ENCODE results near the gene OTUD4. TPM values are rescaled to one million over a fixed set of nuclear protein-coding genes. Genes with fewer than 3 reads are reported as not detected.

OTUD4 gene
- total and polyA plus RNA-seq, 9 of the 15 experiments (the other 6 are each of a cell fraction or from before 2014, with no cell fraction given), result 4.2 to 29.0 (median 24.8) TPM

DNA sequence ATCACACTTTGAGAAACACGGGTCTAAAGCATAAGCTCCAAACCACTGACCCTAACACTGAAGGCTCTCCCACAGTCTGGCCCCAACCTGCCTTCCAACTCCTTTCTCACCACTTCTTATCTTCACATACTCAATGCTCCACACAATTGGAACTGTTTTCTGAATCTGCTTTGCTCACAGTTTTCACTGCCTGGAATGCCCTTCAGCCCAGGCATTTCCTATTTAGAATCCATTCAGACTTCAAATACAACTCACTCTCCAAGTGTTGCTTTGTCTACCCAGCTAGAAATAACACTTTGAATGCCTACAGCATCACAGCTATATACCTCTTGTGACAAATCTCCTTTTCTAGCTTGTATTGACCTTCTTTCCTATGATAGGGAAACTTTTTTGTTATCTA, 10.2 kb downstream of the OTUD4 start:
- Histone ChIP-seq H3K4me2 (ENCODE audit: insufficient read depth, low read length) (no peak overlapping the region), H3K9me1 (ENCODE audit: control insufficient read depth, insufficient read depth, low read length) (no peaks in the 10 kb centered on the region), H3K27me3 (ENCODE audit: control insufficient read depth in 2 of 2, insufficient read depth in 2 of 2, low read length in 2 of 2) (no peaks in the 10 kb centered on the region), H2AFZ (ENCODE audit: low read depth, low read length) (no peak overlapping the region), H3K36me3 (ENCODE audit: control insufficient read depth, insufficient read depth, low read length) (peaks cover 81% of the 10 kb centered on the region), H3K4me3 (no peak overlapping the region), H4K20me1 (replicated peaks; ENCODE audit: control insufficient read depth, insufficient read depth, low read length) (no peaks in the 10 kb centered on the region), H3K27ac (ENCODE audit: extremely low read depth, low read depth, low read length) (no peak overlapping the region), H3K9me3 (replicated peaks; ENCODE audit: control insufficient read depth, insufficient read depth, low read depth, low read length) (no peaks in the 10 kb centered on the region), H3K79me2 (ENCODE audit: control insufficient read depth, insufficient read depth, low read length) (peaks cover 65% of the 10 kb centered on the region), H3K9ac (ENCODE audit: insufficient read depth in 1 of 2, low read depth in 2 of 2, low read length in 2 of 2) (no peak overlapping the region), H3K4me1 (replicated peaks in 1 of 2; ENCODE audit: control insufficient read depth in 2 of 2, insufficient read depth in 2 of 2, low read length in 2 of 2) (no peaks in the 10 kb centered on the region)
- ChIA-PET CTCF (ENCODE audit: low intra/inter-chr PET ratio) (no interaction called here), POLR2A (interaction anchor here (0.7 to 1.2 kb wide), 3 partner anchors 9 to 16 kb away, joined by 3 to 7 read pairs (median 5); no protein-coding TSS in a partner anchor)
- DNase-seq (ENCODE audit: extremely low read depth in 1 of 4, low spot score in 3 of 4), result no peak
- no TSS peak for BruUV-seq (replicated peaks)
- TF ChIP-seq EP400 (IDR thresholded peaks at IDR 0.05), result no peak
- TF ChIP-seq, protein P1, sequence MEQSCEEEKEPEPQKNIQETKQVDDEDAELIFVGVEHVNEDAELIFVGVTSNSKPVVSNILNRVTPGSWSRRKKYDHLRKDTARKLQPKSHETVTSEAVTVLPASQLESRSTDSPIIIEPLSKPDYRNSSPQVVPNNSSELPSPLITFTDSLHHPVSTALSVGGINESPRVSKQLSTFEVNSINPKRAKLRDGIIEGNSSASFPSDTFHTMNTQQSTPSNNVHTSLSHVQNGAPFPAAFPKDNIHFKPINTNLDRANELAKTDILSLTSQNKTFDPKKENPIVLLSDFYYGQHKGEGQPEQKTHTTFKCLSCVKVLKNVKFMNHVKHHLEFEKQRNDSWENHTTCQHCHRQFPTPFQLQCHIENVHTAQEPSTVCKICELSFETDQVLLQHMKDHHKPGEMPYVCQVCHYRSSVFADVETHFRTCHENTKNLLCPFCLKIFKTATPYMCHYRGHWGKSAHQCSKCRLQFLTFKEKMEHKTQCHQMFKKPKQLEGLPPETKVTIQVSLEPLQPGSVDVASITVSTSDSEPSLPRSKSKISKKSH (CRISPR knock-in tag; IDR thresholded peaks at IDR 0.05), result no peak
- no peak for TF ChIP-seq RBFOX2 (IDR thresholded peaks at IDR 0.05; ENCODE audit: low read depth, low read length)
- no peak for TF ChIP-seq HMG20B (CRISPR knock-in tag; IDR thresholded peaks at IDR 0.05)
- no peak for TF ChIP-seq MEF2A (IDR thresholded peaks at IDR 0.05; ENCODE audit: control insufficient read depth, low read depth, low read length)
- TF ChIP-seq HNRNPUL1 (IDR thresholded peaks at IDR 0.05; ENCODE audit: low read length), result no peak
- no peak for TF ChIP-seq RUNX1 (IDR thresholded peaks at IDR 0.05; ENCODE audit: low read depth)
- no peak for TF ChIP-seq FOXA3 (CRISPR knock-in tag; conservative IDR thresholded peaks at IDR 0.05 in 1 of 2, IDR thresholded peaks at IDR 0.05 in 1 of 2)
- no peak for TF ChIP-seq RBM17 (IDR thresholded peaks at IDR 0.05; ENCODE audit: borderline replicate concordance, low read depth, low read length)
- TF ChIP-seq DLX4 (CRISPR knock-in tag; IDR thresholded peaks at IDR 0.05), result no peak
- TF ChIP-seq POLR2A (conservative IDR thresholded peaks at IDR 0.05), result no peak
- TF ChIP-seq FOXA1 (IDR thresholded peaks at IDR 0.05; ENCODE audit: borderline replicate concordance), result no peak
- no peak for TF ChIP-seq MAZ (CRISPR knock-in tag; conservative IDR thresholded peaks at IDR 0.05 in 1 of 2, IDR thresholded peaks at IDR 0.05 in 1 of 2)
- no peak for TF ChIP-seq TCFL5 (CRISPR knock-in tag; conservative IDR thresholded peaks at IDR 0.05)
- TF ChIP-seq HEY1 (CRISPR knock-in tag; IDR thresholded peaks at IDR 0.05; ENCODE audit: borderline replicate concordance), result no peak
- no peak for TF ChIP-seq NCOR1 (IDR thresholded peaks at IDR 0.05)
- no peak for TF ChIP-seq IRF2 (CRISPR knock-in tag; IDR thresholded peaks at IDR 0.05)
- WGBS (ENCODE audit: insufficient coverage, low coverage, missing lambda C conversion rate), result no CpG with 5 or more reads among the region's 1 CpG
- no peak; the same call in 2 of the 3 replicates for ATAC-seq
- in situ Hi-C loops (cut with MboI), result no loop called here
- intact Hi-C loops (cut with micrococcal nuclease), result no loop called here
- FAIRE-seq, result no peak

All from K562 (cell line).